HG02884 (cell line): ENCODE measurements around the gene MRPL24.

Experiments used
- ATAC-seq: cut with Tn5 transposase; IDR thresholded peaks from one replicate; pipeline ENCODE4 v1.9.1; 2021; ENCODE audit warnings: mild to moderate bottlenecking, moderate library complexity; ENCODE audit not compliant: unreplicated experiment

MRPL24 gene

GRCh38 chr1:156711011-156711817 lies 29.7 kb downstream of the MRPL24 start:
- ATAC-seq, result no peak

DNA sequence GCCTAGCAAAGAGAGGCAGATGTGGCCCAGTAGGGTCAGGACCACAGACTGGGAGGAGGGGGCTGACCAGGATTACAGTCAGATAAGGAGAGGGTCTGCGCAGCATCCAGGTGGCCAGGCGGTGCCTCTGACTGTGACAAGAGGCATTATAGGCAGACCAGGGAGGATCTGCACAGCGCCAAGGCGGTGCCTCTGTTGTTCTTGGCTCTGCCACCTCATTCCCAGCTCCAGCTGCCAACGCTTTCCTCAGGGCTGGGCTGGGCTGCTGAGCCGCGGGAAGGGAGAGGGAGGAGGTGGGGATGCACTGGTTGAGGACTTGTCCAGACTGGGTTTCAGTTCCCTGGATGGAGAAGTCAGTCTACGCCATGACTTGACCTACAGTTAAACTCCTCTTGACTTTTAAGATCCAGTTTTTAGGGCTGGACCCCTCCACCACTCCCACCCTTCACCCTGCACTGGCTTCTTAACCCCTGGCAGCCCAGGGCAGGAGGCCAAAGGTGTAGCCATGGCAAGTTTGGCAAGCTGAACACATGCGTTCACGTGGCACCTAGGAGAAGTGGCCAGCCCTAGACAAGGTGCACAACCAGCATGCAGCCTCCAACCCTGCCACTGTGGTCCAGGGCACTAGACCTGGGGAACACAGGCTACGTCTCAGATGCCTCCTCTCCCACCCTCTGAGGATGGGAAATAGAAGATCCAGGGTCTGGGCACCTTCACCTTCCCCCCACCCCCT lies 31.0 kb downstream of the MRPL24 start:
- no peak for ATAC-seq

- ATAC-seq, result no peak
Measured at GRCh38 chr1:156709031-156709430, 31.9 kb downstream of the MRPL24 start.

DNA sequence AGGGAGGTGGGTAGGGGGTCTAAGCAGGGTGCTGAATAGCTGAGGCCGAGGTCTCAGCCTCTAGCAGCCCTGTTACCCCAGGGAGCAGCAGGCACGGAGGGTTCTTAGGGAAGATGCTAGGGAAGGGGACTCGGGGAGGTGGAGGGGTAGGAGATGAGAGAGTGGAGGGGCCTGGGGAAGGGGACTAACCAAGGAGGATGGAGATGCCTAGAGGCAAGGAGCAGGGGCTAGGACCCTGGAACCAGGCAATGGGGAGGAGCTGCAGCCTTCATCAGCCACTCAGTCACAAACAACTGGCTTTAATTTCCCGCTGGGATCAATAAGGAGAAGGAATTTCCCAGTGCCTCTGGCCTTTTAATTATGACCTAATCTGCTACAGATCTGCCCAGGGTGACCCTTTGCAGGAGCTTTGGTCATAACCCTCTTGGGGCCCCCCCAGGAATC lies 32.6 kb downstream of the MRPL24 start:
- no peak for ATAC-seq

GRCh38 chr1:156707417-156708217 lies 33.3 kb downstream of the MRPL24 start:
- no peak for ATAC-seq

DNA sequence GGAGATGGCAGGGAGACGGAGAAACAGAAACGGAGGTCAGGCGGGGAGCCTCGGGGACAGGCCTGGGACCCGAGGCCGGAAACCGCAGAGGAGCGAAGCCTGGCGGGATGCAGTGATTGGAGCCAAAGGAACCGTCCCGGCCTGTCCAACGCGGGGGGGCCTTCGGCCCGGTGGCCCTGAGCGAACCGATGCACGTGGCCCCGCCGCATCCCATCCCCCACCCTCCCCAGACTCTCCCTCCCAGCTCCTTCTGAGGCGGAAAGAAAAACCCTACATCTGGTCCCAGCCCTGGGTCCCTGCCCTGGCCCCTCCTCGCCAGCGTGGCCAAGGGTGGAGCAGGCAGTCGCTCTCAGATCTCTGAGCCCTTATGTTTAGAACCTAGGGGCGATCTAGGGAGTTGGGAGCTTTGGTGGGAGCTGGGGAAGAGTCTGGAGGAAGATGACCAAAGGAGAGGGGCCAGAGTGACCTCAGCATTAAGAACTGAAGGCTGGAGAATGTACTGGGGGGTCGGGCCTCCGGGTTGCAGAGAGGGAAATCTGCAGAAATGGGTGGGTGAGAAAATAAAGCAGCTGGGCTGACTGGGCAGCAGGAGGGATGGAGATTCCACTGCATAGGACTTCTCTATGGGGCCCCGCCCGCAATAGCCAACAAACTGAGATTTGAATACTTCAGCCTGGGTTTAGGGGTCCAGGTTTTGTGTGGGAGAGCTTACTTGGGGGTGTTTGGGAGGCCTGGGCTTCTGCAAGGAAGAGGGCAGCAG lies 34.1 kb downstream of the MRPL24 start:
- no peak for ATAC-seq

DNA sequence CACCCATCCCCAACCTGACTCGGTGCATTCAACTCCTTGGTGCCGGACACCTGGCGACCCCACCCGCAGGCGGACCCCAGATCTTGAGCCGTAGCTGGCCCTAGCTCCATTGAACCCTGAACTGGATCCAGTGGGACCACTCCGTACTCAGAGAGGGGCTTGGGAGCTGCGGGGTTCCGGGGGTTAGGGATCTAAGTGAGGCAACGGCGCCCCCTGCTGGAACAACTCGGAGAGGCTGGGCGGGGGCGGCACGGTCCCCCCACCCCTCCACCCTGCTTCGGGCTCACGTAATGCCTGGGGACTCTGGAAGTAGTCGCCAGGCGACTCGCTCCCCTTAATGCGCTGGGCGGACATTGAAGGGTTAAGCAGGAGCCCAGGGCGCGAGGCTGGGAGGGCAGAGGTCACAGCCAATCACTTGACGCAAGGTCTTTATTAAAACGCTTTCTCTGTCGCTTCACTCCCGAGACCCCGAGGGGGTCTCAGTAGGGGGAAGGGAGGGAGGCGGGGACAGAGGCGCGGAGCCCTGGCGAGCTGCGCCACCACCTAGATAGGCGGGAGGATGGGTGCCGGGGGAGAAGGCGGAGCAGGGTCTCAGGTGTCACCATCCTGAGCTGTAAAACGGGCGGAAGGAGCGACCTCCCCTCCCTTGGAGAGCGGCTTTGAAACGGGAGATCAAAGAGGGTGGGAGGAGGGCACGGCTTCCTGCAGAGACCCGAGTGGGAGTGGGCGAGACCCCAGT lies 34.8 kb downstream of the MRPL24 start:
- no peak for ATAC-seq

DNA sequence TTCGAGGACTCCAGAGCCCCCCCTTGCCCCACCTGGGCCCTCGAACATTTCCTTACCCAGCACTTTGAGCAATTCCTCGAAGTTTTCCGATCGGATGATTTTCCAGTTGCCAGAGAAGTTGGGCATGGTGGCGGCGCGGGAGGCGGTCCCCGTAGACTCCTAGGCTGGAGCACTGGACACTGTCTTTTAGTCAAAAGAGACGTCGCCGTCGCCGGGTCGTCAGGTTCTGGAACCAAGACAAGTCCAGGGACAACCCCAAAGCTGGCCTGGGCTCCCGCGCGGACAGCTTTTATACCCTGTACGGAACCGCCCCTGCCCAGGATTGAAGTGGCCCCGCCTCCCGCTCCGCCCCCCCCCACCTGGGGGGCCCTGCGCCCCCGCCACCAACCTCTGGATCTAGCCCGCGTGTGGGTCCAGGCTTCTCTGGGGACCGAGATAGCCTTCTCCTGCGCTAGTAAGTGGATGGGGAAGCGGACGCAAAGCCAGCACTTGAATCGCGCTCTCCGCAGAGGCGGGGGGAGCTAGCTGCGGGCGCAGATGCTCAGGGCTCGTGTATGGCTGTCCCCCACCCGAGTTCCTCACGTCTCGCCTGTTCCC lies 35.5 kb downstream of the MRPL24 start, which contains the start of gene CRABP2:
CRABP2 (minus strand) TSS at position 263 of the 597 bp plus-strand sequence; CDS start at position 126, 137 bp downstream.
- no peak for ATAC-seq

- ATAC-seq, result no peak
Measured at GRCh38 chr1:156704930-156705320, 36.0 kb downstream of the MRPL24 start.

DNA sequence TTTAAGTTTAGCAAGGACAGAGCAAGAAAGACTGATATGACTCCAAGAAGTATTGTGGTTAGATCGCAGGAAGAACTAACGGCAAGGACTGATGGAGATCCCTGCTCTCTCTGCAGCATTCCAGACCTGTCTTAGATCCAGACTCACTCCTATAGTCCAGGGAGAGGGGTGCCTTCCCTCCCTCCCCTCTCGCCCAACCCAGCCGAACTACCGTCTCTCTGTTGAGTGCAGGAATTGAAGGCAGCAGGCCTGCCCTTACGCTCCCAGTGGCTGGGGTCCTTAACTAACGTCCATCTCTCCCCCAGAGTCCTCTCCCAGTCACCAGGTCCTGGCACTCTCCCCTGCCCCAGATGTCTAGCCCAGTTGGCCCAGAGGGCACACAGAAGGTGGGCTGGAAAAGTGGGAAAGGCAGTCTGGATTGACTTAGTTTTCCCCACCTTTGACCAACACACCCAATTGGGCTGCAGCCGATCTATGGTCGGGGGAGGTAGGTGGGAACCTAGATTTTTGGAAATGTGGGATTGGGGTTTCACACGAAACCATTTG lies 36.6 kb downstream of the MRPL24 start:
- ATAC-seq, result no peak

DNA sequence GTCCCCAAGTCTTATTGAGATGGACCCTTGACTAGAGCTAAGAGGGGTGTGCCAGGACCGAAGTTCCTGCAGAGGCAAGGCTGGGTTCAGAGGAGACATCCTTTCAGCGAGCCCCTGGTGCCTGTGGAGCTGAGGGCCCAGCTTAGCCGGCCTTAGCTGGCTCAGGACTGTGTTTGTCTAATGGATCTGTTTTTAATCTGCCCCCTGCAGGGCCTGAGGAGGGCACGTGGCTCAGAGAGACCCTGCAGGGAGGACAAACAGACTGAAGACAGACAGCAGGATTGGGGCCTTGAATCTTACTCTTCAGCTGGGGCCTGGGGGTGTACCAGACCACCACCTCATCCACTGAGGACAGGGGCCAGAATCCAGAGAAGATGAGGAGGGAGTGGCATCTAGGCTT lies 37.1 kb downstream of the MRPL24 start:
- ATAC-seq, result no peak

- ATAC-seq, result no peak
Measured at GRCh38 chr1:156703336-156703735, 37.6 kb downstream of the MRPL24 start.

GRCh38 chr1:156700736-156701531 lies 40.0 kb downstream of the MRPL24 start:
- no peak for ATAC-seq

DNA sequence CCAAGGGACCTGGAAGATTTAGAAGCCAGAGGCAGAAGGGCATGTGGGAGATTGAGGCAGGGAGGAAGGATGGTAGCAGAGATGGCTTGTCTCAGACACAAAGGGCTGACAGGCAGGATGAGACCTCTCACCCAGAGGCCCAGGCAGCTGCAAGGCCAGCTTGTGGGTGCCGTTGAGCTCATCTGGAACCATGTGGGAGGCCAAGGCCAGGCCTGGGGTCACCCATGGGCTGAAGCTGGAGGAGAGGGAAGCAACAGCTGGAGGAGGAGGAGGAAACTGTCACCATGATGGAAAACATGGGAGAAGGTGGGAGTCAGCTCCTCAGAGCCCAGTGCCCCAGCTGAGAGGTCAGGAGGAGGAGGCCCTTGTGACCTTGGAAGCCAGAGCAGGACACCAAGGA lies 41.9 kb downstream of the MRPL24 start:
- ATAC-seq, result no peak

- ATAC-seq, result no peak
Measured at GRCh38 chr1:156697481-156697880, 43.4 kb downstream of the MRPL24 start.

DNA sequence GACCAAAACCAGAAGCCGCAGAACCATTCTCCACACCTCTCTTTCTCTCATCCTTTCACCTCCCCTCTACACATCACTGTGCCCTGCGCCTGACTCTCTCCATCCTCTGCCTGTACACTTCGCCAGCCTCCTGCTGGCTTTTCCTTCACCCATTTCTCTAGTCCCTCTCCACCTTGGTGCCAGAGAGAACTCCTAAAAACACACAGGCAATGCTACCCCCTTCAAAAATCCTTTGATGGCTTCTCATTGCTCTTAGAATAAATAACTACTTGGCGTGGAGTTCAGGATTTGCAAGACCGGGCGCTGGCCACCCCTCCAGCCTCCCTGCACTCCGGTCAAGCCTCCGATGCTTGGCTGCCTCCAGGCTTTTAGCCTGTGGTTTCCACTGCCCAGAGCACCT lies 44.1 kb downstream of the MRPL24 start:
- no peak for ATAC-seq

GRCh38 chr1:156694690-156694962 lies 46.3 kb downstream of the MRPL24 start:
- no peak for ATAC-seq

- no peak for ATAC-seq
Measured at GRCh38 chr1:156693848-156694689, 46.8 kb downstream of the MRPL24 start.
